GM18511 (cell line): ENCODE data around the gene TSPYL2.

Experiments
- ATAC-seq: cut with Tn5 transposase; IDR thresholded peaks from one replicate; pipeline ENCODE4 v1.9.1; 2021; ENCODE audit warnings: mild to moderate bottlenecking, moderate library complexity; ENCODE audit not compliant: unreplicated experiment

The TSPYL2 gene

DNA sequence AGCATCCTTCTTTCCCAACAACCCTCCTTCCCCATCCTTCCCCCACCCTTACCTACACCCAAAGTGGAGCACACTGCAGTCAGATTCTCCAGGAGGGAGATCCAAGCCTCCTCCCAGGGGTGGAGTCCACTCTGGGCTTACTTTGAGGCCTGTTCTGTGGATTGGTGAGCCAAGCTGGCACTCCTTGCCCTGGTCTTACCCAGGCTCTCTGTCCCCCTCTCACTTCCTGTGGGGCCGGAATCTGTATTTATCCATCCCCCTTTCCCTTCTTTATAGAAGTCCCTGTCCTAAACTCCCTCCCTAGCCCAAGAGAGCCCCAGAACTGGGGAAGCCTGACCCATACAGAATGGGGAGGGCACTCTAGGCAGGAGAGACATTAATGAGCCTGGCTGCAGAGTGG is 3.2 kb upstream of the TSPYL2 start:
- ATAC-seq, result no peak

DNA sequence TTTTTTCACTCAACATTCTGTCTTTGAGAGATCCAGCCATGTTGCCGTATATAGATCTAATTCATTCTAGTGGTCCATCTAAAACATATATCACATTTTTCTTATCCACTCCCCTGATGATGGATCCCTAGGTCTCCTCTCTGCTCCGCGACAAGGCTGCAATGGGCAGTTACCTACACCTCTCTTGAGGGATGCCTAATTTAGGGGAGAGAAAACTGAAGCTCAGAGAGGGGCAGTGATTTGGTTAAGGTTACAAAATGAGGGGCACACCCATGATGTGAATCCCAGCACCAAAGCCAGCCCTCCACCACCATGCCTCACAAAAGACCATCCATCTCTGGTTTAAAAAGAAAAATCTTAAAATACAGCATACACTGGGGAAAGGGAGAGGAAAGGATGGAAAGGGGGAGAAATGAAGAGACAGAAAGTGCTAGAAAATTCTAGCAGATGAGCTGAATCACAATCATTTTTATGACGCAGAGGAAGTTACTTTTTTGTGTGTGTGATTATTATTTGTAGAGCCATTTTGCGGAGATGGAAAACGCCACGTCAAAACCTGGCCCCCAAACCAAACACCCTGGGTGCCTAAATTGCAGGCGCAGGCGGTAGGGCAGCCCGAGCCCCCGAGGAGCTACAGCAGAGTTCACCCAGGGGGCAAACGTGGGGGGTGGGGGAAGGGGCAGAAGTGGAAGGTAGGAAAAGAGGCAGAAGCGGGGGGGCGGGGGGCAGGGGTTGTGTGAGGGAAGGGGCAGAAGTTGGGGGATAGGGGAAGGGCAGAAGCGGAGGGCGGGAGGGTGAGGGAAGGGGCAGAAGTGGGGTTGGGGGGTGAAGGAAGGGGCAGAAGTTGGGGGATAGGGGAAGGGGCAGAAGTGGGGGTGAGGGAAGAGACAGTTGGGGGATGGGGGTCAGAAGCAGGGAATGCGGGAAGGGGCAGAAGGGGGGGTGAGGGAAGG is 1.3 kb upstream of the TSPYL2 start:
- ATAC-seq, result no peak

DNA sequence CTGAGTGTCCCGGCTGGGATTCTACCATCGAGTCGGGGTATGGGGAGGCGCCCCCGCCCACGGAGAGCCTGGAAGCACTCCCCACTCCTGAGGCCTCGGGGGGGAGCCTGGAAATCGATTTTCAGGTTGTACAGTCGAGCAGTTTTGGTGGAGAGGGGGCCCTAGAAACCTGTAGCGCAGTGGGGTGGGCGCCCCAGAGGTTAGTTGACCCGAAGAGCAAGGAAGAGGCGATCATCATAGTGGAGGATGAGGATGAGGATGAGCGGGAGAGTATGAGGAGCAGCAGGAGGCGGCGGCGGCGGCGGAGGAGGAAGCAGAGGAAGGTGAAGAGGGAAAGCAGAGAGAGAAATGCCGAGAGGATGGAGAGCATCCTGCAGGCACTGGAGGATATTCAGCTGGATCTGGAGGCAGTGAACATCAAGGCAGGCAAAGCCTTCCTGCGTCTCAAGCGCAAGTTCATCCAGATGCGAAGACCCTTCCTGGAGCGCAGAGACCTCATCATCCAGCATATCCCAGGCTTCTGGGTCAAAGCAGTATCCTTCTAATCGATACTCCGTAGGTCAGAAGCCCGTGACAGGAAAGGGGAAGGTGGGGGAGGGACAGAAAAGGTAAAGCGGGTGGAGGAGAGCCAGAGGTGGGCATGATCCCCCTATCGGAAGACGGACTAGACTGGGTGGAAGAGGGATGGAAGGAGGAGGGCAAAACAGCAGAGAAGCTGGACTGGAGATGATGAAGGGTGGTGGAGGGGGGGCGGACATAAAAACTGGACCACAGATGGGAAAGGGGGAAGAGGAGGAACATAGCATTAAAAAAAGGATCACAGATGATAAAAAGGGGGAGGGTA is 828 bp downstream of the TSPYL2 start:
- ATAC-seq, result no peak

DNA sequence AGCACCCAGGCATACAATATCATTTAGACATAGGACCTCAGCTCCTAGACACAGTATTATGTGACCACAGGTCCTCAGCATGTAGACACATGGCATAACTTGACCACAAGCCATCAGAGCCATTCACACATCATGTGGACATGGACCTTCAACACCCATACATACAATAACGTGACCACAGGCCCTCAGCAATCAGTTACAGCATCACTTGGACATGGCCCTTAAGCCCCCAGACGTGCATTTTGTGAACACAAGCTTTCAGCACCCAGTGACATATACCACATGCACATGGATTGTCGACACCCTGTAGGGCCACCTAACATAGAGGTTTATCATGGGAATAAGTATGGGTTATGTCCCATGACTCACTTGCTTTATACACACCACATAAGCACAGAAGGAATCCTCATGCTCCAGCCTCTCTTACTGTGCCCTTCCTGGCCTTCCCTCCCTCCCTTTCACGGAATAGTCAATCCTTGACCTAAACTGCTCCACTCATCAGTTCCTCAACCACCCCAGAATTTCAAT is 1.9 kb downstream of the TSPYL2 start:
- ATAC-seq, result no peak

DNA sequence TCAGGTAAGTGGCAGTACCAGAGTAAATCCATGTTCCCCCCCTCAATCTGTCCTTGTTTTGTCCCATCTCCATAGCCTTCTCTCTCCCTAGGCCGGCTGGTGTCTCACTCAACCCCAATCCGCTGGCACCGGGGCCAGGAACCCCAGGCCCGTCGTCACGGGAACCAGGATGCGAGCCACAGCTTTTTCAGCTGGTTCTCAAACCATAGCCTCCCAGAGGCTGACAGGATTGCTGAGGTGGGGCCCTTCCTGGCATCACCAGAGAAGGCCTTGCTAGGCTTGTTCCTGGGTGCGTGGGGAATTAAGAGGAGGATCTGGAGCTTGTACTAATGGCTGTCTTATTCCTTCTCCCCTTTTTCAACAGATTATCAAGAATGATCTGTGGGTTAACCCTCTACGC is 2.7 kb downstream of the TSPYL2 start:
- ATAC-seq, result no peak

DNA sequence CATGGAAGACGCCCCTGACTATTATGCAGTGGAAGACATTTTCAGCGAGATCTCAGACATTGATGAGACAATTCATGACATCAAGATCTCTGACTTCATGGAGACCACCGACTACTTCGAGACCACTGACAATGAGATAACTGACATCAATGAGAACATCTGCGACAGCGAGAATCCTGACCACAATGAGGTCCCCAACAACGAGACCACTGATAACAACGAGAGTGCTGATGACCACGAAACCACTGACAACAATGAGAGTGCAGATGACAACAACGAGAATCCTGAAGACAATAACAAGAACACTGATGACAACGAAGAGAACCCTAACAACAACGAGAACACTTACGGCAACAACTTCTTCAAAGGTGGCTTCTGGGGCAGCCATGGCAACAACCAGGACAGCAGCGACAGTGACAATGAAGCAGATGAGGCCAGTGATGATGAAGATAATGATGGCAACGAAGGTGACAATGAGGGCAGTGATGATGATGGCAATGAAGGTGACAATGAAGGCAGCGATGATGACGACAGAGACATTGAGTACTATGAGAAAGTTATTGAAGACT is 3.6 kb downstream of the TSPYL2 start:
- ATAC-seq, result no peak

DNA sequence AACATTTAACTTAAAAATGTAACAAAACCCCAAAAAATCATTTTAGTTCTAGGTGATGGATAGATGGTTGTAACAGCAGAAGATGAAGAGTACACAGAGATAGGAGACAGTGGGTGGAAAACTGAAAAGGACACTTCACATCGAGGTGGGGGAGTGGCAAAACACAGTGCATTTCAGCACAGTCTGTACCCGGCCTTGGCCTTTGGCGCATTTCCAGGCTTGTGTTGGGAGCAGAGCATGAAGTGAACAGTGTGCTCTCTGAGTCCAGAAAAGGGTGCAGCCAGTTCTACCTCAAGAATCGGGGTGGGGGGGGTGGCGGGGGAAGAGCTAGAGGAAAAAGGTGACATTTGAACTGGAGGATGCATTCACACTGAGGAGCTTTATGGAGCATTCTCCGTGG is 4.3 kb downstream of the TSPYL2 start:
- ATAC-seq, result no peak

DNA sequence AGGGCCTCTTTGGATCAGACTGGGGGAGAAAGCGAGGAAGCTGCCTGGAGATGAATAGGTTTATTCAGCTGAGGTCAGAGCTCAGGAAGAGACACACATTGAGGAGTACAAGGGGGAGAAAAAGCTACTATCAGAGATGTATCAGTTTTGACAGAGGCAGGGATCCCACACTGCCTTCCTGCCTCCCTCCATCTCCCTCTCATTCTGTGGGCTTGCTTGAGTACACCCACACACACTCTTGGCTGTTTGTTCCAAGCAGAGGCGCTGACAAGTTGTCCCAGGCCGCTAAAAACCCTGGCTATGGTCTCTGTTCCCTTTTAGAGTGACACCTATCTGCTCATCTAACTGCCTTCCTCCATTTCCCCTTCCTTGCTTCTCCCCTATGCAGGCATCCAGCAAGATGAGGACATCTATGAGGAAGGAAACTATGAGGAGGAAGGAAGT is 5.2 kb downstream of the TSPYL2 start:
- no peak for ATAC-seq

DNA sequence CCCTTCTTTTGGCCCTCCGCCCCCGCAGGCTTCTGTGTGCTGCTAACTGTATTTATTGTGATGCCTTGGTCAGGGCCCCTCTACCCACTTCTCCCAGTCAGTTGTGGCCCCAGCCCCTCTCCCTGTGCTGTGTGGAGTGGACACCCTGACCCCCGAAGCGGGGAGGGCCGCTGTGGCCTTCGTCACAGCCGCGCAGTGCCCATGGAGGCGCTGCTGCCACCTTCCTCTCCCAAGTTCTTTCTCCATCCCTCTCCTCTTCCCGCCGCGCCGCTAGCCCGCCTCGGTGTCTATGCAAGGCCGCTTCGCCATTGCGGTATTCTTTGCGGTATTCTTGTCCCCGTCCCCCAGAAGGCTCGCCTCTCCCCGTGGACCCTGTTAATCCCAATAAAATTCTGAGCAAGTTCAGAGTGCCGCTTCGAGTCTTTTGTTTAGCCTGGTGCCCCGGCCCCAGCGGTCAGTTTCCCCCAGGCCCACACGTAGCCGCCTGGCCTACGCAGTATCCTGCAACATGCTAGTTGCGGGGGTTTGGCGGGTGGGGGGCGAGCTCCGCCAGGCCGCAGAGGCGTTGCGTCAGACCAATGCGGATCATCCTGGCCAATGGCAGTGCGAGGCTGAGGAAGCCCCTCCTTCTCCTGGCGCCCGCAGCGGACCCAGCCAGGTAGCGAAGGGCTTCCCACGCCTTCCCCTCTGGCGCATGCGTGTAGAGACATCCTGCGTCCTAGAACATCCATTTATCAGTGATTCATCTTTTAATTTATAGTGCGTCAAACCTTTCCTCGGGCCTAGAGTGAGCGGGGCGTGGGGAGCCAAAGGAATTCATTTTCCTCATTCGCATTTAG is 6.2 kb downstream of the TSPYL2 start:
- no peak for ATAC-seq

DNA sequence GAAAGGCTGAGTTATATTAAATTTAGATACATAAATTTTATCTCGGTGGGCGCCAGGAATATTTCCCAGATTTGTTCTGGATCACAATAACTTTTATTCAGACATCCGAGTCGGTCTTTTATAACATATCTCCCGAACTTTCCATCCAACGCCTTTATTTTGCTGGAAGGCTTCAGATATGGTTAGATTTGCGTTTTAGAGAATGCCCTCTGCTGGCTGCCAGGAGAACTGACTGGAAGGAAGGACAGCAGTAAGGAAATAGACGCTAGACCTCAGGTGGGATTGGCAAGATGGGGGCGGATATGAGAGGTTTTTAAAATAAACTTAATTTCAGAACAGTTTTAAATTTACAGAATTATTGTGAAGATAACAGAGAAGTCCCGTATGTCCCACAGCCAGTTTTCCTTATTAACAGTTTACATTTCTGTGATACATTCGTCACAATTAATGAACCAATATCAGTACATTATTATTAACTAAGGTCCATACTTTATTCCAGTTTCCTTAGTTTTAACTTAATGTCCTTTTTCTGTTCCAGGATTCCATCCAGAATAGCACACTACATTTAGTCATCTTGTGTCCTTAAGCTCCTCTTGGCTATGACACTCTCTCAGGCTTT is 7.2 kb downstream of the TSPYL2 start:
- ATAC-seq, result no peak

DNA sequence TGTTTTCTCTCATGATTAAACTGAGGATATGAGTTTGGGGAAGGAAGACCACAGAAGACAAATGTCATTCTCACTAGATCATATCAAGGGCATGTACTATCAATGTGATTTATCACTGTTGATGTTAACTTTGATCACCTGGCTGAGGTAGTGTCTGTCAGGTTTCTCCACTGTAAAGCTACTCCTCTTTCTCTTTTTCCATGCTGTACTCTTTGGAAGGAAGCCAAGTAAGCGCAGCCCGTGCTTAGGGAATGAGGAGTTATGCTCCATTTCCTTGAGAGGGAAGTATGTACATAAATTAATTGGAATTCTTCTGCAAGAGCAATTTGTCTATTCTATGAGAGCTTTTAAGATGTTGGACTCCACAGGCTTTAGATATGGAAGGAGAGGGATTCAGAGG is 7.8 kb downstream of the TSPYL2 start:
- no peak for ATAC-seq

DNA sequence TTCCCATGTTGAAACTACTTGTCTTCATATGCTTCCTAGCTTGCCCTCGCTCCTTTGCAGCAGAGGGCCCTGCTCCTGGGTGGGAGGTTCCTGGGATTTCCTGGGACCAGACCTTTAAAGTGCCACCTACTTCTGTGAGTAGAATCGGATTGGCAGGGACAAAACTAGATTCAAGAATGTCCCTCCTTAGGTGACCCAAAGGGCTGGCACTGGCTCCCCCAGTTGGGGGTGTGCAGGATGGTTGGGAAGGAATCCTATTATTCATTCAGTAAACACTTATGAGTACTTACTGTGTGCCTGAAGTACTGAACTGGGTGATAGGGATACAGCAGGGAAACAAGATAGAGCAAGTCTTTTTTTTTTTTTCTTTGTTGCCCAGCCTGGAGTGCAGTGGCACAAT is 9.2 kb downstream of the TSPYL2 start:
- ATAC-seq, result no peak

DNA sequence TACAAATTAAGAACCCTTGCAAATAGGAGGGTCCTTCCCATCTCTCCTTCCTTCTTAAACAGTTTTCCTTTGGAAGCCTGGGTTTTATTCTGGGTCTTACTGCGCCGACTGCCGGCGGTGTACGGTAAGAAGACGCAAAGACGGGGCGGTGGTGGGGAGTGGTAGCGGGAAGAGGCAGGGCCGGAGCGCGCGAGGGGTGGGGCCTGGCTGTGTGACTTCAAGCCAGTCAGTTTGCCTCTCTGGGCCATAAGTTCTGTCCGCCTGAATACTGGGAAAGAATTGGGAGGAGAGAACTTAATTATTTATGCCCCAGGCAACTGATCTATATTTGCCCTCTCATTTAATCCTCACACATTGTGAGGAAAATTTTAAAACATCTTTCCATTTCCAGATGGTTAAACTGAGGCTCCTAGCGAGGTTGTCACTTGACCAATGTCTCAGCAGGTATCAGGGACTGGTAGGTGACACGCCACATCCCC is 11.0 kb downstream of the TSPYL2 start:
- peak; percentile 56 for ATAC-seq

DNA sequence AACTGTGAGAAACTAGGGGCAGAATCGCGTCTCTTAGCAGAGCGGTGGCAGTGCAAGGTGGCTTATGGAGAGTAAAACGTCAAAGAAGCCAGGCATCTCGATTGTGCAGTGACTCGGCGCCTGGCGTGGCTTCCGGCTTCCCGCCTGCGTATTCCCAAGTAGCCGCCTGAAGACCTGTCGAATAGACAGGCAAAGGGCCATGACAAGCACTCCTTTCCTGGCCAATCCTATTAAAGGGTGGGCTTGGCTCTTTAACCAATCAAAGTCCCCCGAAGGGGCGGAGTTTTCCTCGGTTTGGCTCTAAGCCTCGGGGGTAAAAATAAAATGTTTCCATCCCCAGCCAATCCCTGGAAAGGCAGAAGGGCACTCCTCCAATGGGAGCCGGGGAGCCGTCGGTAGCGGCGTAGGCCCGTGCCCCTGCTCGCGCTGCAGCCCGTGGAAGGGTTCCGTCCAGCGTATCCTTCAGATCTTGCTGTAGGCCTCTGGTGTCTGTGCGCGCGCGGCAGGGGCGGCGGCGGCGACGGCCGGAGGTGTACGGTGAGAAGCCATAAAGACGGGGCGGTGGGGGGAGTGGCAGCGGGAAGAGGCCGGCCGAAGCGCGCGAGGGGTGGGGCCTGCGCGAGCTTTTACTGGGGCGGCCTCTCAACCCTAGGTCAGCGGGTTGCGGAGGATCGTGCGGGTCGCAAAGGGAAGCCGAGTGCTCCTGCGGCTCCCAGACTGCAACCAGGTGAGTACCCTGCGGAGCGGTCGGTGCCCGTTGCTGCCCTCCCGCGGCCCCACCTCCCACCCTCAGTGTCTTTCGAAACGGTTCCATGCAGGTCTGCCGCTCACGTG is 11.8 kb downstream of the TSPYL2 start, which contains the start of gene KANTR:
Gene KANTR, plus strand, starts transcription at position 395 of the 834 bp plus-strand sequence. CDS start 30,131 bp downstream, outside the sequence.
- ATAC-seq, result peak; percentile 91

DNA sequence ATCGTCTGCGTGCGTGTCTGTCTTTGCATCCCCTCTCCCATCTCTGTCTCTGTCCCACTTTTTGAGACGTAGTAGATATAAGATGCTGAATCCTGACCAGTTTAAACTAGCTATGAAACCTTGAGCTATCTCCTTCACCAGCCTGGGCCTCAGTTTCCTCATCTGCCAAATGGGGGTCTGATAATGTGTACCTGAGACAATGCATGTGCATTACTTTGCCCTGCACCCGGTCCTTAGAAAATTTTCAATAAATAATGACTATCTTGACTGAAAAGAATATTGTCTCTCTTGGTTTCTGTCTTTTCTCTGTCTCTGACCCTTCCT is 12.4 kb downstream of the TSPYL2 start:
- no peak for ATAC-seq

DNA sequence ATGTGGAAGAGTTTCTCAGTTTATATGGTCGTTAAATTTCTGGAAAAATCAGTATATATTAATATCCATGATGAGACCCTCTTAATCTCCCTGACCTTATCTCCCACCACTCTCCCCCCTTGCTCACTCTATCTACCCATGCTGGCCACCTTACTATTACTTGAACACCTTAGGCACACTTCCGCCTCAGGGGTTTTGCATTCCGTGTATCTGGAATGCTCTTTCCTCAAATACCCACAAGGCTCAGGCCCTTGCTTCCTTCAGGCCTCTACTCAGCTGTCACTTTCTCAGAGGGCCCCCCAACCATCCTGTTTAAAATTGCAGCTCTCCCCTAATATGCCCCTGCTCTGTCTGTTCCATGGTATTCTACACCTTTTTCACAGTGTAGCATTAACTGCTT is 13.6 kb downstream of the TSPYL2 start:
- no peak for ATAC-seq

DNA sequence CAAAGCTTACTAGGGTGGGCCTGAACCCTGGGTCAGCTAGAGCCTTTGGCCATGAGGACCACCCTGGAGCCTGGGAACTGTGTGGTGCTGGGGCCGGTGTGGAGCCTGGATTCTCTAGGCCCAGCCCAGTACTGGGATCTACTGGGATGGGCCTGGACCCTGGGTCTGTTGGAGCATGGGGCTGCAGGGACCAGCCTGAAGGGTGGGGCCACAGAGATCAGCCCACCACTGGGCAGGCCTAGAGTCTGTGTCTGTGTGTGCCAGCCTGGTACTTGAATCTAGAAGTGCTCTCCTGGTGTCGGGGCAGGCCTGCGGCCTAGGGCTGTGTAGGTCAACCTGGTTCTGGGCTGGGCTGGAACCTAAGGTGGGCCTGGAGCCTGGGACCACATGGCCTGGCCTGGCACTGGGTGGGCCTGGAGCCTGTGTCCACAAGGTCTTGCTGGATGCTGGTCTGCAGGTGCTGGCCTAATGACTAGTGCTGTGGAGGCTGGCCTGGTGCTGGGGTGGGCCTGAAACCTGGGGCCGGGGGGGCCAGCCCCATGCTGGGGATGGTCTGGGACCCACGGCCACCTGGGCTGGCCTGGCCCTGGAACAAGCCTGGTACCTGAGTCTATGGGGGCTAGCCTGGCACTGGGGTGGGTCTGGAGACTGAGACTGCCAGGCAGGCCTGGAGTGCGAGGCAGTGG is 32.8 kb downstream of the TSPYL2 start:
- ATAC-seq, result no peak

DNA sequence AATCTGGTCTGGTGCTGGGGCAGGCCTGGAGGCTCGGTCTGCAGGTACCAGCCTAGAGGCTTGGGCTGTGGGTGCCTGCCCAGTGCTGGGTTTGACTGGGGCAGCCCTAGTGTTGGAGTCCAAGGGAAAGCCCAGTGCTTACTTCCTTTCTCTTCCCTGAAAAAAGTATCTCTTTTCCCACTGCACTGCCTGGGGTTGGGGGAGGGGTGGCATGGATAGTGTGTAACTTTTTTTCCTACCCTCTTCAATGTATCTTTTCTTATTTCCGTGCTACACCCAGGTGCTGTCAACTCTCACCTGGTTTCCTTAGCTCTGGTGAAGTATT is 33.3 kb downstream of the TSPYL2 start:
- no peak for ATAC-seq
